ENCODE results near the gene CPT1B.

CPT1B gene

DNA sequence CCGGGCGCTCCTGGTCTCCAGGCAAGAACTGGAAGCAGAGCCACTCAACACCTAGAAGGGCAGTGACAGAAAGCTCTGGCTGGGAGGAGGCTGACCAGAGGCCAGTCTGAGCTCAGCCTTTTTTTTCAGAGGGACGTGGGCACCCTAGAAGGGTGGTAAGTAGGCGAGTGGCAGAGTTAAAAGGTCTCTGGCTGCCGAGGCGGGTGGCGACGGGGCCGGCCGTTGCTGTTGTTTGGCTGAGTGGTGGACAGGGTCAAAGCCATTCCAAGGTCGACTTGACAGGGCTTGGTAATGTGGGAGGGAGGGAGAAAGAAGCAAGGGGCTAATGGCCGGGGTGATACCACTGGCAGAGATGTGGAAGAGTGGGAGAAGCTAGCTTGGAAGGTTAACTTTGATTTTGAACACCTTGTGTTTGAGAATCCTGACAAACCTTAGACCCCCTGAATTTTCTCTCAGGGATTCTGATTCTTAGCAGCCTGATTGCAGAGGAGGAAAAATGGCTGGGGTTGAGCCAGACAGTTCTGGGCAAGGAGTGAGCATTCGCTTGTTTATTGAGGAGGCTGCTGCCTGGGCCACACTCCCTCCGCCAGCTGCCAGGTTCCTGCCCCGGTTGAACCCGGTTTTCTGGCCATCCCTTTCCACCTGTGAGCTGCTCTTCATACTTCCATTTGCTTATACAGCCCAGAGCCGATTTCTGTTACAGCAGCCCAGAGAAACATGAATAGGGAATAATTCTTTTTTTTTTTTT is 14.6 kb downstream of the CPT1B start:
- ChIA-PET POLR2A (ENCODE audit: low non-redundant PET) (interaction anchor here (0.5 to 1.6 kb wide), 6 partner anchors 24 to 55 kb away, joined by 3 to 11 read pairs (median 4); partner anchors contain the start of genes NCAPH2 and SCO2), CTCF (interaction anchor here (0.6 to 1.7 kb wide), 8 partner anchors 13 to 38 kb away, joined by 3 to 10 read pairs (median 4); partner anchors contain the start of gene SCO2)
- H3K27ac ChIP-seq, result peak overlapping the region; percentile 59

DNA sequence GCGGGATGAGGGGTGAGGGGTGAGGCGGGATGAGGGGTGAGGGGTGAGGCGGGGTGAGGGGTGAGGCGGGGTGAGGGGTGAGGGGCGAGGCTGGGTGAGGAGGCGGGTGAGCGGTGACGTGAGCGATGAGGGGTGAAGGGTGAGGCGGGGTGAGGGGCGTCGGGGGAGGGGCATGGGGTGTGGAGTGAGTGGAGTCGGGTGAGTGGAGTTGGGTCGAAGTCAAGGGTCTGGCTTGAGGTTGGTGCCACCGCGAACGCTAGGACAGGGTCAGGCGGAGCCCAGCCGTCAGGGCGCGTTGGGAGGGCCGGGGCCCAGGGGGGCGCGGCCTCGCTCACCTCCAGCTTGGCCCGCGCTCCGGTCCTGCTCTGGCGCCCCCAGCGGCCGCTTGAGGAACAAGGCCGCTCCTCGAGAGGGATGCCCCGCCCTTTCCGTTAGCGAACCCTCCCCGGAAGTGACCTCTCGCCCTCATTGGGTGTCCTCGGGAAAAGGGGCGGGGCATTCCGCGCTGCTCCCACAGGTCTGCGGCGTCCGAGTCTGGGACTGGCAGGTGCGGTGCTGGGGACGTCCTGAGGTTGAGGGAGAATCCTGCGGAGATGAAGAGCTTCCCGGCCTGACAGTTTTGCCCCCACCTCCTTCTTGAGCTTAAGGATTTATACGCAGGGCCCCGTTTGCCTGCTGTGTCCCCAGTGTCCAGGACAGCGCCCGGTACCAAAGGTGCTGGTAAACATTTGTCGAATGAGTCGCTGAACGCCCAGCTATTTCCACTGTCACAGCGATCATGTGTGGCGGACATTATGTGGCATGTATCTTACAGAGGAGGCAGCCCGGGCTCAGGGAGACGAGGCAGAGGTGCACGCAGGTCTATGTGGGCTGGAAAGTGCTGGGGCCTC is 15.5 kb downstream of the CPT1B start, which contains the start of gene SYCE3:
TSS of gene SYCE3 (minus strand) at position 397 of the 890 bp plus-strand sequence. CDS start 6,514 bp downstream, outside the sequence.
- peak within 1 kb of the TSS; percentile 59 for H3K27ac ChIP-seq

More for the DNA sequence above, 14.6 kb downstream of the CPT1B start:
- DNase-seq (ENCODE audit: low spot score), result no peak
- TF ChIP-seq, protein P1, sequence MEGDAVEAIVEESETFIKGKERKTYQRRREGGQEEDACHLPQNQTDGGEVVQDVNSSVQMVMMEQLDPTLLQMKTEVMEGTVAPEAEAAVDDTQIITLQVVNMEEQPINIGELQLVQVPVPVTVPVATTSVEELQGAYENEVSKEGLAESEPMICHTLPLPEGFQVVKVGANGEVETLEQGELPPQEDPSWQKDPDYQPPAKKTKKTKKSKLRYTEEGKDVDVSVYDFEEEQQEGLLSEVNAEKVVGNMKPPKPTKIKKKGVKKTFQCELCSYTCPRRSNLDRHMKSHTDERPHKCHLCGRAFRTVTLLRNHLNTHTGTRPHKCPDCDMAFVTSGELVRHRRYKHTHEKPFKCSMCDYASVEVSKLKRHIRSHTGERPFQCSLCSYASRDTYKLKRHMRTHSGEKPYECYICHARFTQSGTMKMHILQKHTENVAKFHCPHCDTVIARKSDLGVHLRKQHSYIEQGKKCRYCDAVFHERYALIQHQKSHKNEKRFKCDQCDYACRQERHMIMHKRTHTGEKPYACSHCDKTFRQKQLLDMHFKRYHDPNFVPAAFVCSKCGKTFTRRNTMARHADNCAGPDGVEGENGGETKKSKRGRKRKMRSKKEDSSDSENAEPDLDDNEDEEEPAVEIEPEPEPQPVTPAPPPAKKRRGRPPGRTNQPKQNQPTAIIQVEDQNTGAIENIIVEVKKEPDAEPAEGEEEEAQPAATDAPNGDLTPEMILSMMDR (conservative IDR thresholded peaks at IDR 0.05; ENCODE audit: low read depth), result no peak

DNA sequence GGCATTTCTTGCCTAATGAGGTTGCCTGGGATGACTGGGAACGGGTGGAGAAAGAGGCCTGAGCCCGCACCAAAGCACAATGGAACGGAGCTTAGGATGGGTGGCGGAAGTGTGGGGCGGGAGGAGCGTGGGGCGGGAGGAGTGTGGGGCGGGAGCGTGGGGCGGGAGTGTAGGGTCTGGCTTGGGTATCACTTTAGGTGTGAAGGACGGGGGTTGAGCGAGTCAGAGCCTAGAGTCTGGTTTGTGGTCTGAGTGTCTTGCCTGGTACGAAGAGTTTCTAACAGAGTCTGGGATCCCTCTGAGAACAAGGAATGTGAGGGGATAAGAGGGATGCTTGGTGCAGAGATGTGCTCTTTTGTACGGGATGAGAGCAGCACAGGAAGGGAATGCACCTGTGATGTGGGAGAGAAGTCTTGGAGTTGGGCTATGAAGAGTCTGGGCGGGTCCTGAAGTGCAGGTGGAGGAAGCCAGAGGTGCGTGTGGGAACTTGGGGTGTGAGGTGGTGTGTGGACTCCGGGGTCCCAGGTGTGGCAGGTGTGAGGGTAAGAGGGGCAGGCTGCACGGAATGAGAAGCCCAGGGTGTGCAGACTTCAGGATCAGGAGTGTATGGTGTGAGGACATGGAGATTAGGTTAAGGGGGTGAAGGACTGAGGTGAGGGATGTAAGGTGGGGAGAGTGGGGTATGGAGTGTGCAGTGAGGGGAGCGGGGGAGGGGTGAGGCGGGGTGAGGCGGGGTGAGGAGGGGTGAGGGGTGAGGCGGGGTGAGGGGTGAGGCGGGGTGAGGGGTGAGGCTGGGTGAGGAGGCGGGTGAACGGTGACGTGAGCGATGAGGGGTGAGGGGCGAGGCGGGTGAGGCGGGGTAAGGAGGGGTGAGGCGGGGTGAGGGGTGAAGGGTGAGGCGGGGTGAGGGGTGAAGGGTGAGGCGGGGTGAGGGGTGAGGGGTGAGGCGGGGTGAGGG is 16.5 kb downstream of the CPT1B start:
- TF ChIP-seq, protein P1 (conservative IDR thresholded peaks at IDR 0.05; ENCODE audit: low read depth), result no peak
- POLR2A ChIA-PET (ENCODE audit: low non-redundant PET), result no interaction called here
- CTCF ChIA-PET, result no interaction called here
- peak overlapping the region; percentile 40 for H3K27ac ChIP-seq
- DNase-seq (ENCODE audit: low spot score), result no peak

More for the DNA sequence above, 15.5 kb downstream of the CPT1B start, which contains the start of gene SYCE3:
- DNase-seq (ENCODE audit: low spot score), result peak; percentile 85
- ChIA-PET CTCF (interaction anchor here (0.6 to 1.7 kb wide), 12 partner anchors 8 to 43 kb away, joined by 3 to 10 read pairs (median 4); partner anchors contain the start of gene SCO2), POLR2A (ENCODE audit: low non-redundant PET) (interaction anchor here (0.5 to 1.6 kb wide), 8 partner anchors 23 to 55 kb away, joined by 3 to 12 read pairs (median 4); partner anchors contain the start of genes NCAPH2, SCO2 and TYMP)
- TF ChIP-seq, protein P1 (conservative IDR thresholded peaks at IDR 0.05; ENCODE audit: low read depth), result peak; percentile 89

DNA sequence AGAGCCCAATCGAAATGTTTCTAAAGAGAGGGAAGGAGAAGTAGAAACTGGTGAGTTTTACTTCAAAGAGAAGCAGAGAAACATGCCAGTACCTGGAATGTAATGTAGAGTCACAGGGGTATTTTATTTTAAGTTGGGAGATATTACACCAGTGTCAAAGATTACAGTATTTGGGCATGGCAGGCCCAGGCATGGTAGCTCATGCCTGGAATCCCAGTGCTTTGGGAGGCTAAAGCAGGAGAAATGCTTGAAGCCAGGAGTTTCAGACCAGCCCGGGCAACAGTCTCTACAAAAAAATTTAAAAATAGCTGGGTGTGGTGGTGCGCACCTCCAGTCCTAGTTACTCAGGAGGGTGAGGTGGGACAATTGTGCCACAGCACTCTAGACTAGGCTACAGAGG is 18.2 kb downstream of the CPT1B start:
- CTCF ChIA-PET, result no interaction called here
- peak overlapping the region; percentile 85 for H3K27ac ChIP-seq

DNA sequence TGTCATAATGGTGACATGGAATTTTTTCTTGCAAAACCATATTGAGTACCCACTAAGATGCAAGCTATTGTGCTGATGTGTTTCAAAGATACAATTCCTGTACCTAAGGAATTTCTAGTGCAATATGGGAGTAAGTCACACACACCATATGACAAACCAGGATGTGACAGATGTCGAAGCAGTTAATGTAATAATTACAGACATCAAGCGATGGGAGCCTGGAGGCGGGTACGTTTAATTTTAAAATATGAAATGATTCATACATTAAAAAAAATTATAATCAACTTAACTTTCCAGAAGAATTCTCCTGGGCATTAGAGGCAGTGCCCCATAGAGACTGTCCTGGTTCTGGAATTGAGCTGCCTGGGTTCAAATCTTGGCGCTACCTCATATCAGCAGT is 21.5 kb downstream of the CPT1B start:
- TF ChIP-seq, protein P1 (conservative IDR thresholded peaks at IDR 0.05; ENCODE audit: low read depth), result no peak
- POLR2A ChIA-PET (ENCODE audit: low non-redundant PET), result no interaction called here
- DNase-seq (ENCODE audit: low spot score), result no peak

More for the DNA sequence above, 18.2 kb downstream of the CPT1B start:
- TF ChIP-seq, protein P1 (conservative IDR thresholded peaks at IDR 0.05; ENCODE audit: low read depth), result no peak
- POLR2A ChIA-PET (ENCODE audit: low non-redundant PET), result no interaction called here
- no peak for DNase-seq (ENCODE audit: low spot score)

More for the DNA sequence above, 21.5 kb downstream of the CPT1B start:
- CTCF ChIA-PET, result no interaction called here
- H3K27ac ChIP-seq, result no peak overlapping the region

Data from RWPE1 (cell line).